WTC11 (cell line): ENCODE data around the gene NEK8. TPM values are rescaled to one million over a fixed set of nuclear protein-coding genes. Genes with fewer than 3 reads are reported as not detected.

Source experiments
- ELF4 ChIP-seq: sonication (generic); formaldehyde crosslinking; IDR thresholded peaks from 2 replicates; pipeline ENCODE4 v1.8.1; 2022; ENCODE audit warnings: low read depth, mild to moderate bottlenecking, moderate library complexity, missing genetic modification reagents
- FOXP1 ChIP-seq: sonication (generic); formaldehyde crosslinking; IDR thresholded peaks from 2 replicates; pipeline ENCODE4 v1.8.0; 2022; ENCODE audit warnings: missing genetic modification reagents, mild to moderate bottlenecking, moderate library complexity, borderline replicate concordance
- GRHL2 ChIP-seq: fragments of 250-450 bp; sonication (Bioruptor Pico); IDR thresholded peaks from 2 replicates; pipeline ENCODE4 v1.8.0; 2022; ENCODE audit warnings: mild to moderate bottlenecking, moderate library complexity; ENCODE audit not compliant: insufficient replicate concordance, severe bottlenecking
- GTF2I ChIP-seq: fragments of 250-450 bp; sonication (Bioruptor Pico); conservative IDR thresholded peaks from 2 replicates; pipeline ENCODE4 v1.4.0; 2021; ENCODE audit warnings: mild to moderate bottlenecking
- JUN ChIP-seq: sonication (generic); formaldehyde crosslinking; IDR thresholded peaks from 2 replicates; pipeline ENCODE4 v1.8.0; 2023; ENCODE audit warnings: mild to moderate bottlenecking, missing genetic modification reagents
- MXD4 ChIP-seq: fragments of 250-450 bp; sonication (Bioruptor Pico); IDR thresholded peaks from 2 replicates; pipeline ENCODE4 v1.8.0; 2021; ENCODE audit warnings: mild to moderate bottlenecking, moderate library complexity, borderline replicate concordance
- MYBL2 ChIP-seq: sonication (generic); formaldehyde crosslinking; IDR thresholded peaks from 2 replicates; pipeline ENCODE4 v1.8.1; 2023; ENCODE audit warnings: mild to moderate bottlenecking, moderate library complexity, missing genetic modification reagents
- NR1H2 ChIP-seq: sonication (generic); formaldehyde crosslinking; IDR thresholded peaks from 2 replicates; pipeline ENCODE4 v1.9.0; 2021; ENCODE audit warnings: mild to moderate bottlenecking, moderate library complexity, missing genetic modification reagents
- NR3C1 ChIP-seq: sonication (generic); formaldehyde crosslinking; conservative IDR thresholded peaks from 2 replicates; pipeline ENCODE4 v1.8.1; 2023; ENCODE audit warnings: low read depth, mild to moderate bottlenecking, missing genetic modification reagents
- PRRX2 ChIP-seq: fragments of 250-450 bp; sonication (Bioruptor Pico); IDR thresholded peaks from 2 replicates; pipeline ENCODE4 v1.8.0; 2021; ENCODE audit warnings: mild to moderate bottlenecking
- RELA ChIP-seq: sonication (generic); formaldehyde crosslinking; IDR thresholded peaks from 2 replicates; pipeline ENCODE4 v1.8.1; 2022; ENCODE audit warnings: missing genetic modification reagents, mild to moderate bottlenecking, borderline replicate concordance
- SMAD4 ChIP-seq: sonication (generic); formaldehyde crosslinking; IDR thresholded peaks from 2 replicates; pipeline ENCODE4 v1.8.0; 2022; ENCODE audit warnings: mild to moderate bottlenecking, missing genetic modification reagents
- SP1 ChIP-seq: sonication (generic); formaldehyde crosslinking; conservative IDR thresholded peaks from 2 replicates; pipeline ENCODE4 v1.8.1; 2022; ENCODE audit warnings: missing genetic modification reagents
- ZNF121 ChIP-seq: sonication (generic); formaldehyde crosslinking; IDR thresholded peaks from 2 replicates; pipeline ENCODE4 v1.8.0; 2023; ENCODE audit warnings: missing genetic modification reagents
- ZNF416 ChIP-seq: fragments of 250-450 bp; sonication (Bioruptor Pico); IDR thresholded peaks from 2 replicates; pipeline ENCODE4 v1.9.0; 2021; ENCODE audit warnings: mild to moderate bottlenecking, inconsistent platforms
- ZNF423 ChIP-seq: fragments of 250-450 bp; sonication (Bioruptor Pico); IDR thresholded peaks from 2 replicates; pipeline ENCODE4 v2.1.2; 2022; ENCODE audit warnings: mild to moderate bottlenecking, moderate library complexity
- total RNA-seq: library from RNA; stranded (reverse); gene quantifications from 3 replicates; pipeline ENCODE4 v1.2.3, GENCODE V29; 2021
- TF ChIP-seq, protein P1 (sequence below): sonication (generic); formaldehyde crosslinking; IDR thresholded peaks from 2 replicates; pipeline ENCODE4 v1.8.1; 2022; ENCODE audit warnings: mild to moderate bottlenecking, missing genetic modification reagents, moderate library complexity, borderline replicate concordance
- TF ChIP-seq, protein P2 (sequence below): fragments of 200-600 bp; IDR thresholded peaks from 2 replicates; pipeline ENCODE4 v1.8.0; 2022; ENCODE audit warnings: antibody characterized with exemption
- TF ChIP-seq, protein P3 (sequence below): sonication (generic); formaldehyde crosslinking; IDR thresholded peaks from 2 replicates; pipeline ENCODE4 v1.8.1; 2022; ENCODE audit warnings: low read depth, mild to moderate bottlenecking, moderate library complexity, missing genetic modification reagents, borderline replicate concordance
- TF ChIP-seq, protein P4 (sequence below): sonication (generic); formaldehyde crosslinking; IDR thresholded peaks from 2 replicates; pipeline ENCODE4 v1.8.0; 2022; ENCODE audit warnings: mild to moderate bottlenecking, missing genetic modification reagents
- TF ChIP-seq, protein P5 (sequence below): sonication (generic); formaldehyde crosslinking; IDR thresholded peaks from 2 replicates; pipeline ENCODE4 v1.8.0; 2023; ENCODE audit warnings: missing genetic modification reagents, mild to moderate bottlenecking, borderline replicate concordance
- TF ChIP-seq, protein P6 (sequence below): sonication (generic); formaldehyde crosslinking; conservative IDR thresholded peaks from 2 replicates; pipeline ENCODE4 v1.8.1; 2022; ENCODE audit warnings: mild to moderate bottlenecking, missing genetic modification reagents
- TF ChIP-seq, protein P7 (sequence below): sonication (generic); formaldehyde crosslinking; IDR thresholded peaks from 2 replicates; pipeline ENCODE4 v1.8.1; 2022; ENCODE audit warnings: missing genetic modification reagents, borderline replicate concordance
- TF ChIP-seq, protein P8 (sequence below): sonication (generic); formaldehyde crosslinking; IDR thresholded peaks from 2 replicates; pipeline ENCODE4 v1.8.1; 2023; ENCODE audit warnings: mild to moderate bottlenecking, missing genetic modification reagents, moderate library complexity
- TF ChIP-seq, protein P9 (sequence below): sonication (generic); formaldehyde crosslinking; IDR thresholded peaks from 2 replicates; pipeline ENCODE4 v1.8.0; 2022; ENCODE audit warnings: mild to moderate bottlenecking, missing genetic modification reagents

The NEK8 gene
- total RNA-seq, 1 experiment from 2014 or later: 25.0 TPM

DNA sequence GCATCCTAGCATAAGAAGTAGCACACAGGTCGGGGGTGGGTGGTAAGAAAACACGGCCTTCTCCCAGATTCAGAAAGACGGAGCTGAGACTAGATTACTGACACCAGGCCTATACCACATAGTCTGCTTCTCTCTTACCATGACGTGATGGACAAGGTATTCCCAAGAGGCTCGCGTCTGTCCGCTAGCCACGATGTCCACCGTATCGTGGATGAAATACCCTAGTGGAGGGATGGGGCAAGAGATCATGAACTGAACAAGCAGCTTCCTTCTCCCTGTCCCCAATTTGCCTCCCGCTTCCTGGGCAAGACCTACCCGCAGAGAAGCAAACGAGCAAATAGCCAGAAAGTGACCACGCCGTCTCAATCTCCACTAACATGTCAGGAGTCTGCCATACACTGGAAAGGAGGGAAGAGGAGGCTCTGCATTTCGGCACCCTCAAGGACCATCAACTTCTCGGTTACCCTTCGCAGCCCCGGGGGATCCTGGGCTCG lies 3.4 kb upstream of the NEK8 start (continued):
- TF ChIP-seq GRHL2 (CRISPR knock-in tag) (no peak), ZNF423 (CRISPR knock-in tag) (no peak), MXD4 (CRISPR knock-in tag) (no peak), ZNF416 (CRISPR knock-in tag) (peak; percentile 51), PRRX2 (CRISPR knock-in tag) (peak; percentile 47; the same call in 1 of the 2 replicates), JUN (CRISPR knock-in tag) (no peak), SP1 (CRISPR knock-in tag) (no peak; the same call in 1 of the 2 replicates), ZNF121 (CRISPR knock-in tag) (no peak), SMAD4 (CRISPR knock-in tag) (no peak), NR3C1 (CRISPR knock-in tag) (no peak), RELA (no peak), FOXP1 (CRISPR knock-in tag) (no peak), ELF4 (CRISPR knock-in tag) (no peak), GTF2I (CRISPR knock-in tag) (no peak), NR1H2 (no peak), MYBL2 (CRISPR knock-in tag) (no peak)
- TF ChIP-seq, protein P1, sequence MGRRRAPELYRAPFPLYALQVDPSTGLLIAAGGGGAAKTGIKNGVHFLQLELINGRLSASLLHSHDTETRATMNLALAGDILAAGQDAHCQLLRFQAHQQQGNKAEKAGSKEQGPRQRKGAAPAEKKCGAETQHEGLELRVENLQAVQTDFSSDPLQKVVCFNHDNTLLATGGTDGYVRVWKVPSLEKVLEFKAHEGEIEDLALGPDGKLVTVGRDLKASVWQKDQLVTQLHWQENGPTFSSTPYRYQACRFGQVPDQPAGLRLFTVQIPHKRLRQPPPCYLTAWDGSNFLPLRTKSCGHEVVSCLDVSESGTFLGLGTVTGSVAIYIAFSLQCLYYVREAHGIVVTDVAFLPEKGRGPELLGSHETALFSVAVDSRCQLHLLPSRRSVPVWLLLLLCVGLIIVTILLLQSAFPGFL (CRISPR knock-in tag): no peak
- TF ChIP-seq, protein P2, sequence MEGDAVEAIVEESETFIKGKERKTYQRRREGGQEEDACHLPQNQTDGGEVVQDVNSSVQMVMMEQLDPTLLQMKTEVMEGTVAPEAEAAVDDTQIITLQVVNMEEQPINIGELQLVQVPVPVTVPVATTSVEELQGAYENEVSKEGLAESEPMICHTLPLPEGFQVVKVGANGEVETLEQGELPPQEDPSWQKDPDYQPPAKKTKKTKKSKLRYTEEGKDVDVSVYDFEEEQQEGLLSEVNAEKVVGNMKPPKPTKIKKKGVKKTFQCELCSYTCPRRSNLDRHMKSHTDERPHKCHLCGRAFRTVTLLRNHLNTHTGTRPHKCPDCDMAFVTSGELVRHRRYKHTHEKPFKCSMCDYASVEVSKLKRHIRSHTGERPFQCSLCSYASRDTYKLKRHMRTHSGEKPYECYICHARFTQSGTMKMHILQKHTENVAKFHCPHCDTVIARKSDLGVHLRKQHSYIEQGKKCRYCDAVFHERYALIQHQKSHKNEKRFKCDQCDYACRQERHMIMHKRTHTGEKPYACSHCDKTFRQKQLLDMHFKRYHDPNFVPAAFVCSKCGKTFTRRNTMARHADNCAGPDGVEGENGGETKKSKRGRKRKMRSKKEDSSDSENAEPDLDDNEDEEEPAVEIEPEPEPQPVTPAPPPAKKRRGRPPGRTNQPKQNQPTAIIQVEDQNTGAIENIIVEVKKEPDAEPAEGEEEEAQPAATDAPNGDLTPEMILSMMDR: no peak
- TF ChIP-seq, protein P3, sequence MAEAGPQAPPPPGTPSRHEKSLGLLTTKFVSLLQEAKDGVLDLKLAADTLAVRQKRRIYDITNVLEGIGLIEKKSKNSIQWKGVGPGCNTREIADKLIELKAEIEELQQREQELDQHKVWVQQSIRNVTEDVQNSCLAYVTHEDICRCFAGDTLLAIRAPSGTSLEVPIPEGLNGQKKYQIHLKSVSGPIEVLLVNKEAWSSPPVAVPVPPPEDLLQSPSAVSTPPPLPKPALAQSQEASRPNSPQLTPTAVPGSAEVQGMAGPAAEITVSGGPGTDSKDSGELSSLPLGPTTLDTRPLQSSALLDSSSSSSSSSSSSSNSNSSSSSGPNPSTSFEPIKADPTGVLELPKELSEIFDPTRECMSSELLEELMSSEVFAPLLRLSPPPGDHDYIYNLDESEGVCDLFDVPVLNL (CRISPR knock-in tag): no peak
- TF ChIP-seq, protein P4, sequence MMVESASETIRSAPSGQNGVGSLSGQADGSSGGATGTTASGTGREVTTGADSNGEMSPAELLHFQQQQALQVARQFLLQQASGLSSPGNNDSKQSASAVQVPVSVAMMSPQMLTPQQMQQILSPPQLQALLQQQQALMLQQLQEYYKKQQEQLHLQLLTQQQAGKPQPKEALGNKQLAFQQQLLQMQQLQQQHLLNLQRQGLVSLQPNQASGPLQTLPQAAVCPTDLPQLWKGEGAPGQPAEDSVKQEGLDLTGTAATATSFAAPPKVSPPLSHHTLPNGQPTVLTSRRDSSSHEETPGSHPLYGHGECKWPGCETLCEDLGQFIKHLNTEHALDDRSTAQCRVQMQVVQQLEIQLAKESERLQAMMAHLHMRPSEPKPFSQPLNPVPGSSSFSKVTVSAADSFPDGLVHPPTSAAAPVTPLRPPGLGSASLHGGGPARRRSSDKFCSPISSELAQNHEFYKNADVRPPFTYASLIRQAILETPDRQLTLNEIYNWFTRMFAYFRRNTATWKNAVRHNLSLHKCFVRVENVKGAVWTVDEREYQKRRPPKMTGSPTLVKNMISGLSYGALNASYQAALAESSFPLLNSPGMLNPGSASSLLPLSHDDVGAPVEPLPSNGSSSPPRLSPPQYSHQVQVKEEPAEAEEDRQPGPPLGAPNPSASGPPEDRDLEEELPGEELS (CRISPR knock-in tag): no peak
- TF ChIP-seq, protein P5, sequence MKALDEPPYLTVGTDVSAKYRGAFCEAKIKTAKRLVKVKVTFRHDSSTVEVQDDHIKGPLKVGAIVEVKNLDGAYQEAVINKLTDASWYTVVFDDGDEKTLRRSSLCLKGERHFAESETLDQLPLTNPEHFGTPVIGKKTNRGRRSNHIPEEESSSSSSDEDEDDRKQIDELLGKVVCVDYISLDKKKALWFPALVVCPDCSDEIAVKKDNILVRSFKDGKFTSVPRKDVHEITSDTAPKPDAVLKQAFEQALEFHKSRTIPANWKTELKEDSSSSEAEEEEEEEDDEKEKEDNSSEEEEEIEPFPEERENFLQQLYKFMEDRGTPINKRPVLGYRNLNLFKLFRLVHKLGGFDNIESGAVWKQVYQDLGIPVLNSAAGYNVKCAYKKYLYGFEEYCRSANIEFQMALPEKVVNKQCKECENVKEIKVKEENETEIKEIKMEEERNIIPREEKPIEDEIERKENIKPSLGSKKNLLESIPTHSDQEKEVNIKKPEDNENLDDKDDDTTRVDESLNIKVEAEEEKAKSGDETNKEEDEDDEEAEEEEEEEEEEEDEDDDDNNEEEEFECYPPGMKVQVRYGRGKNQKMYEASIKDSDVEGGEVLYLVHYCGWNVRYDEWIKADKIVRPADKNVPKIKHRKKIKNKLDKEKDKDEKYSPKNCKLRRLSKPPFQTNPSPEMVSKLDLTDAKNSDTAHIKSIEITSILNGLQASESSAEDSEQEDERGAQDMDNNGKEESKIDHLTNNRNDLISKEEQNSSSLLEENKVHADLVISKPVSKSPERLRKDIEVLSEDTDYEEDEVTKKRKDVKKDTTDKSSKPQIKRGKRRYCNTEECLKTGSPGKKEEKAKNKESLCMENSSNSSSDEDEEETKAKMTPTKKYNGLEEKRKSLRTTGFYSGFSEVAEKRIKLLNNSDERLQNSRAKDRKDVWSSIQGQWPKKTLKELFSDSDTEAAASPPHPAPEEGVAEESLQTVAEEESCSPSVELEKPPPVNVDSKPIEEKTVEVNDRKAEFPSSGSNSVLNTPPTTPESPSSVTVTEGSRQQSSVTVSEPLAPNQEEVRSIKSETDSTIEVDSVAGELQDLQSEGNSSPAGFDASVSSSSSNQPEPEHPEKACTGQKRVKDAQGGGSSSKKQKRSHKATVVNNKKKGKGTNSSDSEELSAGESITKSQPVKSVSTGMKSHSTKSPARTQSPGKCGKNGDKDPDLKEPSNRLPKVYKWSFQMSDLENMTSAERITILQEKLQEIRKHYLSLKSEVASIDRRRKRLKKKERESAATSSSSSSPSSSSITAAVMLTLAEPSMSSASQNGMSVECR (CRISPR knock-in tag): 0 out of 2 replicates have a peak, but pooled peaks have one; percentile 14
- TF ChIP-seq, protein P6, sequence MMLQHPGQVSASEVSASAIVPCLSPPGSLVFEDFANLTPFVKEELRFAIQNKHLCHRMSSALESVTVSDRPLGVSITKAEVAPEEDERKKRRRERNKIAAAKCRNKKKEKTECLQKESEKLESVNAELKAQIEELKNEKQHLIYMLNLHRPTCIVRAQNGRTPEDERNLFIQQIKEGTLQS (CRISPR knock-in tag): no peak
- TF ChIP-seq, protein P7, sequence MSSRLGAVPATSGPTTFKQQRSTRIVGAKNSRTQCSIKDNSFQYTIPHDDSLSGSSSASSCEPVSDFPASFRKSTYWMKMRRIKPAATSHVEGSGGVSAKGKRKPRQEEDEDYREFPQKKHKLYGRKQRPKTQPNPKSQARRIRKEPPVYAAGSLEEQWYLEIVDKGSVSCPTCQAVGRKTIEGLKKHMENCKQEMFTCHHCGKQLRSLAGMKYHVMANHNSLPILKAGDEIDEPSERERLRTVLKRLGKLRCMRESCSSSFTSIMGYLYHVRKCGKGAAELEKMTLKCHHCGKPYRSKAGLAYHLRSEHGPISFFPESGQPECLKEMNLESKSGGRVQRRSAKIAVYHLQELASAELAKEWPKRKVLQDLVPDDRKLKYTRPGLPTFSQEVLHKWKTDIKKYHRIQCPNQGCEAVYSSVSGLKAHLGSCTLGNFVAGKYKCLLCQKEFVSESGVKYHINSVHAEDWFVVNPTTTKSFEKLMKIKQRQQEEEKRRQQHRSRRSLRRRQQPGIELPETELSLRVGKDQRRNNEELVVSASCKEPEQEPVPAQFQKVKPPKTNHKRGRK: no peak
- TF ChIP-seq, protein P8, sequence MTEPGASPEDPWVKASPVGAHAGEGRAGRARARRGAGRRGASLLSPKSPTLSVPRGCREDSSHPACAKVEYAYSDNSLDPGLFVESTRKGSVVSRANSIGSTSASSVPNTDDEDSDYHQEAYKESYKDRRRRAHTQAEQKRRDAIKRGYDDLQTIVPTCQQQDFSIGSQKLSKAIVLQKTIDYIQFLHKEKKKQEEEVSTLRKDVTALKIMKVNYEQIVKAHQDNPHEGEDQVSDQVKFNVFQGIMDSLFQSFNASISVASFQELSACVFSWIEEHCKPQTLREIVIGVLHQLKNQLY (CRISPR knock-in tag): no peak
- TF ChIP-seq, protein P9, sequence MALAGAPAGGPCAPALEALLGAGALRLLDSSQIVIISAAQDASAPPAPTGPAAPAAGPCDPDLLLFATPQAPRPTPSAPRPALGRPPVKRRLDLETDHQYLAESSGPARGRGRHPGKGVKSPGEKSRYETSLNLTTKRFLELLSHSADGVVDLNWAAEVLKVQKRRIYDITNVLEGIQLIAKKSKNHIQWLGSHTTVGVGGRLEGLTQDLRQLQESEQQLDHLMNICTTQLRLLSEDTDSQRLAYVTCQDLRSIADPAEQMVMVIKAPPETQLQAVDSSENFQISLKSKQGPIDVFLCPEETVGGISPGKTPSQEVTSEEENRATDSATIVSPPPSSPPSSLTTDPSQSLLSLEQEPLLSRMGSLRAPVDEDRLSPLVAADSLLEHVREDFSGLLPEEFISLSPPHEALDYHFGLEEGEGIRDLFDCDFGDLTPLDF (CRISPR knock-in tag): no peak
